Mesendoderm (in vitro differentiated cells): ENCODE results near the gene TNRC6B.

Experiments
- DNase-seq: peaks from one replicate; pipeline ENCODE4 v3.0.0; 2013
- H2AK5ac ChIP-seq: 2 replicates; pipeline ENCODE4 v1.6.1; 2013; ENCODE audit warnings: low read length, inconsistent platforms
- H2BK120ac ChIP-seq: 2 replicates; pipeline ENCODE4 v1.6.1; 2013; ENCODE audit warnings: low read depth, mild to moderate bottlenecking, low read length, moderate library complexity, mixed read lengths
- H2BK15ac ChIP-seq: replicated peaks from 2 replicates; pipeline ENCODE4 v1.6.1; 2013; ENCODE audit warnings: low read depth, mild to moderate bottlenecking, moderate library complexity
- H2BK5ac ChIP-seq: 2 replicates; pipeline ENCODE4 v1.6.1; 2013; ENCODE audit warnings: low read length, inconsistent platforms
- H3K18ac ChIP-seq: 2 replicates; pipeline ENCODE4 v1.6.1; 2013; ENCODE audit warnings: mild to moderate bottlenecking, low read length, mixed read lengths
- H3K23ac ChIP-seq: one replicate; pipeline ENCODE4 v1.6.1; 2013; ENCODE audit warnings: low read length
- H3K27ac ChIP-seq: 2 replicates; pipeline ENCODE4 v1.5.1; 2013; ENCODE audit warnings: low read depth, mild to moderate bottlenecking, inconsistent platforms, low read length, moderate library complexity
- H3K27me3 ChIP-seq: 2 replicates; pipeline ENCODE4 v1.6.1; 2013; ENCODE audit warnings: low read length, control low read depth, mild to moderate bottlenecking, inconsistent platforms; ENCODE audit not compliant: insufficient read depth, poor library complexity
- H3K36me3 ChIP-seq: 2 replicates; pipeline ENCODE4 v1.6.1; 2013; ENCODE audit warnings: low read length, inconsistent platforms; ENCODE audit not compliant: control insufficient read depth, insufficient read depth
- H3K4ac ChIP-seq: one replicate; pipeline ENCODE4 v1.6.1; 2013; ENCODE audit warnings: low read depth, mild to moderate bottlenecking, low read length, moderate library complexity
- H3K4me1 ChIP-seq: 2 replicates; pipeline ENCODE4 v1.6.1; 2013; ENCODE audit warnings: low read depth, low read length, inconsistent platforms; ENCODE audit not compliant: control insufficient read depth
- H3K4me2 ChIP-seq: 2 replicates; pipeline ENCODE4 v1.6.1; 2013; ENCODE audit warnings: low read length
- H3K4me3 ChIP-seq: 2 replicates; pipeline ENCODE4 v1.5.1; 2013; ENCODE audit warnings: mild to moderate bottlenecking, low read length
- H3K56ac ChIP-seq: one replicate; pipeline ENCODE4 v1.6.1; 2013; ENCODE audit warnings: low read length
- H3K79me1 ChIP-seq: 2 replicates; pipeline ENCODE4 v1.6.1; 2013; ENCODE audit warnings: low read length, inconsistent platforms
- H3K79me2 ChIP-seq: 2 replicates; pipeline ENCODE4 v1.6.1; 2013; ENCODE audit warnings: mild to moderate bottlenecking, low read length; ENCODE audit not compliant: control insufficient read depth, insufficient read depth
- H3K9ac ChIP-seq: 2 replicates; pipeline ENCODE4 v1.6.1; 2013; ENCODE audit warnings: low read length, inconsistent platforms
- H4K5ac ChIP-seq: one replicate; pipeline ENCODE4 v1.6.1; 2013; ENCODE audit warnings: low read length
- H4K8ac ChIP-seq: one replicate; pipeline ENCODE4 v1.6.1; 2013; ENCODE audit warnings: low read depth, mild to moderate bottlenecking, control low read depth, low read length, moderate library complexity
- WGBS: extraction: QIAGEN DNeasy Blood & Tissue Kit; methylation state at CpG from one replicate; pipeline ENCODE4 v1.1.7; 2013; ENCODE audit warnings: low lambda C conversion rate, missing lambda C conversion rate; ENCODE audit not compliant: insufficient coverage; ENCODE audit errors: extremely low coverage; 5-methylcytosine and 5-hydroxymethylcytosine counted together

TNRC6B gene

GRCh38 chr22:40240160-40240559 is 62.4 kb downstream of the TNRC6B start:
- Histone ChIP-seq H3K4me1 (no peaks in the 10 kb centered on the region), H3K79me1 (peaks cover 26% of the 10 kb centered on the region), H3K79me2 (peaks cover 53% of the 10 kb centered on the region), H3K9ac (no peak overlapping the region), H3K18ac (no peak overlapping the region), H3K56ac (no peak overlapping the region), H3K36me3 (no peaks in the 10 kb centered on the region), H2AK5ac (no peak overlapping the region), H3K27ac (no peak overlapping the region), H2BK15ac (no peak overlapping the region), H3K4me3 (no peak overlapping the region), H3K4me2 (no peak overlapping the region), H4K5ac (no peak overlapping the region), H4K8ac (no peak overlapping the region), H3K4ac (no peak overlapping the region), H3K23ac (no peak overlapping the region), H3K27me3 (no peaks in the 10 kb centered on the region), H2BK120ac (no peak overlapping the region), H2BK5ac (no peak overlapping the region)
- no CpG with 5 or more reads among the region's 3 CpGs for WGBS
- DNase-seq: no peak

DNA sequence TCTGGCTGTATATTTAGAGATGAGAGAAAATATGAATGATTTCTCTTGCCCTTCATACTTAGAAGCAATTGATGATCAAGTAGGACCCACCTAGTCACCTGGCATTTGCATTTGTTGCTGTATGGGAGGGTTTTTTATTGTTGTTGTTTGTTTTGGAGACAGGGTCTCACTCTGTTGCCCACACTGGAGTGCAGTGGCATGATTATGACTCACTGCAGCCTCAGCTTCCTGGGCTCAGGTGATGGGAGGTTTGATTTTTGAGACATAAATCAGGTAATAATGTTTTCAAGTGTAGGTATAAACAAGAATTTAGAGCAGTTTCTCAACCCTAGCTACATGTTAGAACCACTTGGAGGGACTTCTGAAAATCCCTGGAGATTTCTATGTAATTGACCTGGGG is 63.0 kb downstream of the TNRC6B start:
- Histone ChIP-seq H3K27ac (no peak overlapping the region), H3K18ac (no peak overlapping the region), H4K8ac (no peak overlapping the region), H2BK15ac (no peak overlapping the region), H2AK5ac (no peak overlapping the region), H3K36me3 (no peaks in the 10 kb centered on the region), H3K27me3 (no peaks in the 10 kb centered on the region), H3K79me2 (peaks cover 50% of the 10 kb centered on the region), H3K4me3 (no peak overlapping the region), H3K4me1 (no peaks in the 10 kb centered on the region), H2BK120ac (no peak overlapping the region), H3K4ac (no peak overlapping the region), H2BK5ac (no peak overlapping the region), H3K23ac (no peak overlapping the region), H4K5ac (no peak overlapping the region), H3K79me1 (peaks cover 25% of the 10 kb centered on the region), H3K56ac (no peak overlapping the region), H3K9ac (no peak overlapping the region), H3K4me2 (no peak overlapping the region)
- DNase-seq: no peak

GRCh38 chr22:40241200-40241763 is 63.6 kb downstream of the TNRC6B start:
- H3K9ac ChIP-seq: no peak overlapping the region
- H3K4me1 ChIP-seq: no peaks in the 10 kb centered on the region
- peaks cover 50% of the 10 kb centered on the region for H3K79me2 ChIP-seq
- no peak overlapping the region for H3K27ac ChIP-seq
- H3K27me3 ChIP-seq: no peaks in the 10 kb centered on the region
- no peak overlapping the region for H2BK120ac ChIP-seq
- no peak overlapping the region for H3K4ac ChIP-seq
- H2BK15ac ChIP-seq: no peak overlapping the region
- no peak overlapping the region for H2AK5ac ChIP-seq
- no peak overlapping the region for H3K56ac ChIP-seq
- WGBS: no CpG with 5 or more reads among the region's 3 CpGs
- H2BK5ac ChIP-seq: no peak overlapping the region
- peaks cover 25% of the 10 kb centered on the region for H3K79me1 ChIP-seq
- H3K18ac ChIP-seq: no peak overlapping the region
- H3K23ac ChIP-seq: no peak overlapping the region
- DNase-seq: no peak
- no peaks in the 10 kb centered on the region for H3K36me3 ChIP-seq
- H3K4me2 ChIP-seq: no peak overlapping the region
- H4K8ac ChIP-seq: no peak overlapping the region
- H4K5ac ChIP-seq: no peak overlapping the region
- H3K4me3 ChIP-seq: no peak overlapping the region

GRCh38 chr22:40243891-40244290 is 66.2 kb downstream of the TNRC6B start:
- Histone ChIP-seq H4K8ac (no peak overlapping the region), H2BK120ac (no peak overlapping the region), H3K18ac (no peak overlapping the region), H3K4me3 (no peak overlapping the region), H2BK5ac (no peak overlapping the region), H3K9ac (no peak overlapping the region), H3K4me1 (no peaks in the 10 kb centered on the region), H3K27ac (no peak overlapping the region), H3K27me3 (no peaks in the 10 kb centered on the region), H3K56ac (no peak overlapping the region), H3K23ac (no peak overlapping the region), H3K79me2 (peaks cover 35% of the 10 kb centered on the region), H2AK5ac (no peak overlapping the region), H2BK15ac (no peak overlapping the region), H3K4me2 (no peak overlapping the region), H3K4ac (no peak overlapping the region), H3K36me3 (no peaks in the 10 kb centered on the region), H4K5ac (no peak overlapping the region), H3K79me1 (peaks cover 19% of the 10 kb centered on the region)
- DNase-seq: no peak
- WGBS: no CpG with 5 or more reads among the region's 2 CpGs

- H3K36me3 ChIP-seq: no peaks in the 10 kb centered on the region
- WGBS: no CpG with 5 or more reads among the region's 3 CpGs
These were observed 66.9 kb downstream of the TNRC6B start for GRCh38 chr22:40244586-40244985.

GRCh38 chr22:40247976-40248375 is 70.3 kb downstream of the TNRC6B start:
- Histone ChIP-seq H2AK5ac (no peak overlapping the region), H3K4me2 (no peak overlapping the region), H3K4me1 (no peaks in the 10 kb centered on the region), H4K8ac (no peak overlapping the region), H3K56ac (no peak overlapping the region), H3K27ac (no peak overlapping the region), H3K79me2 (peaks cover 13% of the 10 kb centered on the region), H3K36me3 (no peaks in the 10 kb centered on the region), H3K79me1 (peaks cover 7% of the 10 kb centered on the region), H2BK15ac (no peak overlapping the region), H3K18ac (no peak overlapping the region), H3K4ac (no peak overlapping the region), H3K23ac (no peak overlapping the region), H2BK120ac (no peak overlapping the region), H2BK5ac (no peak overlapping the region), H3K27me3 (no peaks in the 10 kb centered on the region), H3K9ac (no peak overlapping the region), H4K5ac (no peak overlapping the region), H3K4me3 (no peak overlapping the region)
- WGBS: no CpG with 5 or more reads among the region's 6 CpGs
- DNase-seq: no peak

More at GRCh38 chr22:40244586-40244985, 66.9 kb downstream of the TNRC6B start:
- Histone ChIP-seq H3K27me3 (no peaks in the 10 kb centered on the region), H3K79me1 (peaks cover 15% of the 10 kb centered on the region), H3K23ac (no peak overlapping the region), H3K4me3 (no peak overlapping the region), H3K18ac (no peak overlapping the region), H3K79me2 (peaks cover 28% of the 10 kb centered on the region), H3K56ac (no peak overlapping the region), H3K27ac (no peak overlapping the region), H3K4ac (no peak overlapping the region), H2BK5ac (no peak overlapping the region), H2BK15ac (no peak overlapping the region), H3K9ac (no peak overlapping the region), H4K8ac (no peak overlapping the region), H4K5ac (no peak overlapping the region), H3K4me1 (no peaks in the 10 kb centered on the region), H2AK5ac (no peak overlapping the region), H2BK120ac (no peak overlapping the region), H3K4me2 (no peak overlapping the region)
- no peak for DNase-seq
